ENCODE data around the gene MAPK8IP2.
"Not testable (repeated sequence)": the region's sequence is repeated elsewhere in the genome, so short reads cannot be mapped to it uniquely, and the experiment has no call there.

The MAPK8IP2 gene

GRCh38 chr22:50641696-50642607, 41.4 kb downstream of the MAPK8IP2 start:
- DNase-seq, result peak; percentile 21

DNA sequence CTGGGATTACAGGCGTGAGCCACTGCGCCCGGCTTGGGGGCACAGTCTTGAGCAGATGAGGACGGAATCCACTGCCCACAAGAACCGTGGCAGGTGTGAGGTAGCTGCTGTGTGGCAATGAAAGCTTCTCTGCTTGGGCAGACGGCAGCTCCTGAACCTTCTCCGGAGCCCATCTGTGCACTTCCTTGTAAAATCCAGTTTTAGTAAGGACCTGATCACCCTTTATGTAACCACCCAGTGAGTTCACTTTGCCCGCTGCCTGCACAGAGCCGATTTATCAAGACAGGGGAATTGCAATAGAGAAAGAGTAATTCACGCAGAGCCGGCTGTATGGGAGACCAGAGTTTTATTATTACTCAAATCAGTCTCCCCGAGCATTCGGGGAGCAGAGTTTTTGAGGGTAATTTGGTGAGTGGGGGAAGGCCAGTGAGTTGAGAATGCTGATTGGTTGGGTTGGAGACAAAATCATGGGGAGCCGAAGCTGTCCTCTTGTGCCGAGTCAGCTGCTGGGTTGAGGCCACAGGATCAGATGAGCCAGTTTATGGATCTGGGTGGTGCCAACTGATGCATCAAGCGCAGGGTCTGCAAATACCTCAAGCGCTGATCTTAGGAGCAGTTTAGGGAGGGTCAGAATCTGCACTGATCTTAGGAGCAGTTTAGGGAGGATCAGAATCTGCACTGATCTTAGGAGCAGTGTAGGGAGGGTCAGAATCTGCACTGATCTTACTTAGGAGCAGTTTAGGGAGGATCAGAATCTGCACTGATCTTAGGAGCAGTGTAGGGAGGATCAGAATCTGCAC, 42.6 kb downstream of the MAPK8IP2 start:
- not testable (repeated sequence) for DNase-seq

- not testable (repeated sequence) for DNase-seq
These were observed 43.2 kb downstream of the MAPK8IP2 start for GRCh38 chr22:50643821-50644101.

GRCh38 chr22:50653256-50653655, 52.7 kb downstream of the MAPK8IP2 start:
- no peak for DNase-seq

DNA sequence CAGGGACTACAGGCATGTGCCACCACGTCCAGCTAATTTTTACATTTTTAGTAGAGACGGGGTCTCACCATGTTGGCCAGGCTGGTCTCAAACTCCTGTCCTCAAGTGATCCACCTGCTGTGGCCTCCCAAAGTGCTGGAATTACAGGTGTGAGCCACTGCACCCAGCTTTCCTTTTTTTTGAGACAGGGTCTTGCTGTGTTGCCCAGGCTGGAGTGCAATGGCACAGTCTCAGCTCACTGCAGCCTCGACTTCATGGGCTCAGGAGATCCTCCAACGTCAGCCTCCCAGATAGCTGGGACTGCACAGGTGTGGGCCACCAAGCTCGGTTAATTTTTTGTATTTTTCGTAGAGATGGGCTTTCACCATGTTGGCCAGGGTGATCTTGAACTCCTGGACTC, 54.1 kb downstream of the MAPK8IP2 start:
- not testable (repeated sequence) for DNase-seq

DNA sequence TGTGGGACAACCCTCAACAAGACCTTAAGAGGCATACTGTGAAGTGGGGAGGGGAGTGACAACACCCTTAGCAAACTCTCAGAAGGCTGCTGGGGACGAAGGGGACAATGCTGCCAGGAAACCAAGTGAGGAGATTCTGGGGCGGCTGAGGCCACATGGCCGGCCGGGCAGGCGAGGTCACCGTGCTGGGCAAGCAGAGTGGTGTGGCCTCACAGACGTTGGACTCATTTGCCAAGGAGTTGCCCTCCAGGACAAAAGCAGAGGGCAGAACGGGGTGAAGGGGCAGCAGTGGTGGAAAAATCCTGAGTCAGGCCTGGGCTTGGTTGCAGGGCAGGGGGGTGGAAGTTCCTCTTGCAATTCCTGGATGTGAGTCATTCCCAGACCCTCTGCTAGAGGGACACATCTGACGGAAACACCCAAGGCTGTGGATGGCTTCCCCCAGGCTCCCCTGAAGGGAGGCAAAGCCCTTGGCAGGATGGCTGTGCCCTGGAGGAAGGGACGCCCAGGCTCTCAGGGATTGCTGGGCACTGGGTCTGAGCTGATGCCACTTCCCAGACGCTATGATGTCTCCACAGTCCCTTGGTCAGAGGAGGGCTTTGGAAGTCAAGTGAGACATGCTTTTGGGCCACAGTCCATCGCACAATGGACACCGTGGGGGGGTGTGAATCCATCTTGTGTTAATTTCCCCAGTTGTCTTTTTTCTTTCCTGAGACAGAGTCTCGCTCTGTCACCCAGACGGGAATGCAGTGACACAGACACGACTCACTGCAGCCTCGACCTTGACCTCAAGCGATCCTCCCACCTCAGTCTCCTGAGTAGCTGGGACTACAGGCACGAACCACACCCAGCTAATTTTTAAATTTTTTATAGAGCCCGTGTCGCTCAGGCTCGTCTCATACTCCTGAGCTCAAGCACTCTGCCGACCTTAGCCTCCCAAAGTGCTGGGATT, 55.8 kb downstream of the MAPK8IP2 start:
- no peak for DNase-seq

DNA sequence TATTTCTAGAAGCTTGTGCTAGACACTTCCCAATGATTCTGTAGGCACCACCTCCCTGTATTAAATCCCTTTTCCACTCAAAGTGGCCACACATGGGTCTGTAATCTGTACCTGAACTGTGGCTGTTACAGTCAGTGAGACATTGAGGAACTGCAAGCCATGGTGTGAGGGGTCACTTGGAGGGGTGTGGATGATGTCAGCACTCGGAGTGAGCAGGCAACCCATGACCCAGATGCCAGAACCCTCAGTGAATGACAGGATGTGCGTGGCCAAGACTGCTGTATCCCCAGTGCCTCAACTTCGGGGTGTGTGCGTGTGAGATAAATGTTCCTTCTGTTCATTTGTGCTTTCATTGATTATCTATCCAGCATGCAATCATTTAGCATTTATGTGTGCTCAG, 57.3 kb downstream of the MAPK8IP2 start:
- DNase-seq, result no peak

DNA sequence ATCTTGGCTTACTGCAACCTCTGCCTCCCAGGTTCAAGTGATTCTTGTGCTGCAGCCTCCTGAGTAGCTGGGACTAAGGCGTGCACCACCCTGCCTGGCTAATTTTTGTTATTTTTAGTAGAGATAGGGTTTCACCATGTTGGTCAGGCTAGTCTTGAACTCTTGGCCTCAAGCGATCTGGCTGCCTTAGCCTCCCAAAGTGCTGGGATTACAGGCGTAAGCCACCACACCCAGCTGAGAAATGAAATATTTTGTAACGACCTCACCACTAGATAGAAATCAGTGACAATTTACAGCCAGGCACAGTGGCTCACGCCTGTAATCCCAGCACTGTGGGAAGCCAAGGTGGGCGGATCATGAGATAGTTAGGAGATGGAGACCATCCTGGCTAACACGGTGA, 59.1 kb downstream of the MAPK8IP2 start:
- DNase-seq, result not testable (repeated sequence)

GRCh38 chr22:50660306-50660705, 59.7 kb downstream of the MAPK8IP2 start:
- no peak for DNase-seq
